K562 treated with DMSO at 1 percent for 4 hours (cell line): ENCODE measurements around the gene GGCX. TPM values are rescaled to one million over a fixed set of nuclear protein-coding genes. Genes with fewer than 3 reads are reported as not detected.

ENCODE experiments used
- total RNA-seq: library from RNA; unstranded; fragments of 300-600 nt; gene quantifications from 2 replicates; pipeline ENCODE4 v1.2.3, GENCODE V29; 2022; ENCODE audit not compliant: insufficient read depth

GGCX gene
- 11.6 and 16.2 TPM in 2 replicates for total RNA-seq

GRCh38 chr2:85561280-85562212, at the start of gene GGCX:
GGCX (minus strand) TSS chr2:85561493; CDS start chr2:85561428, 65 bp downstream.

GRCh38 chr2:85602476-85603234, 41.4 kb upstream of the GGCX start, which contains the start of gene TMEM150A:
TMEM150A (minus strand) TSS chr2:85602698; CDS start chr2:85601948, 750 bp downstream.

DNA sequence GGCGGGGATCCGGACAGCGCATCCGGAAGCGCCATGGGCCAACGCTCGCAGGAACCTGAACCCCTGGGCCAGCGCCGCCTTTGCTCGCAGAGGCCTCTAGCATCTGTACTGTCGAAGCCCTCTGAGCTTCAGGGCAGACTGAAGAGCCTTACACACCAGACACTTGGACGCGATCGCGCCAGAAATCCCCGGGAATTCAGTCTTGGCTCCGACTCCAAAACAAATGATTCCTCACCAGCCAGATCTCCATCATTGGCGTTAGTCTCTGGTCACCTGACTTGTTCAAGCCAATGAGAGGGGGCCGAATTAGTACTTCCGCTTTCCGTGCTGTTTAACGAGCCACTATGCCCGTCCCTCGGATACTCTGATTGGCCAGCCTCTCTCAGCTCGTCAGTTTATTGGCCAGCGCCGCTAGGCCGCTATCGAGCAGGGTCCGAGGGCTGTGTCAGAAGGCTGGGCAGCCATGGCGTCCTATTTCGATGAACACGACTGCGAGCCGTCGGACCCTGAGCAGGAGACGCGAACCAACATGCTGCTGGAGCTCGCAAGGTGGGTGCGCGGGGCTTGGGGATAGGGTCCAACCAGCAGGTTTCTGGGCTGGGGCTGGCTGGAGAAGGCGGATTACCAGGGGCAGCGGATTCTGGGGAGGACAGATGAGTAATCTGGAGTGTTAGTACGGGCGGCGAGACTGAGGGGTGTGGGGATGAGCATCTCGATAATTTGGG, 34.2 kb upstream of the GGCX start, which contains the start of gene RNF181:
Gene RNF181, plus strand, starts transcription at position 445 of the 725 bp plus-strand sequence. Its CDS starts 19 bp downstream, at position 464.

DNA sequence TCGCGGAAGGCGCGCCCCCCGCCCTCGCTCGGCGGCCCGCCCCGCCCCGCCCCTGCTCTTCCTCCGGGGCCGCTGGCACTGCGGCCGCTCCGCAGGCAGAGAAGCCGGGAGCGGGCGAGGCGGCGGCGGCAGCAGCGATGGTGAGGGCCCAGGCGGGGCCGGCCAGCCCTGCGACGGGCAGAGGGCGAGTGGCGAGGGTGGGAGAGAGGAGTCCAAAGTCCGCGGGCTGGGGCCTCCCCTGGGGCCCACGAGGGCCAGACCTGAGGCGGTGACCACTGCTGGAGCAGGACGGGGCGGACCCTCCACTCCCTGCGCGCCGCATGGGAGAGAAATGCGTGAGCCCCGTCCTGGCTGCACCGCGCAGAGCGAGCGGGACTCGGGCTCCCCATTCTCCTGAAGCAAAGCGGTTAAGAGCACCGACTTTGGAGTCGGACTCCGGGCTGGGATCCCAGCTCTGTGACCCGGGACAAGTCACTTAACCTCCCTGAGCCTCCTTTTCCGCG, 23.1 kb upstream of the GGCX start, which contains the start of gene VAMP5:
Gene VAMP5, plus strand, starts transcription at position 78 of the 503 bp plus-strand sequence. Its CDS starts 60 bp downstream, at position 138.

GRCh38 chr2:85577386-85578242, 16.3 kb upstream of the GGCX start, which contains the start of gene VAMP8:
VAMP8 (plus strand) TSS chr2:85577586; CDS start chr2:85577647, 61 bp downstream.

DNA sequence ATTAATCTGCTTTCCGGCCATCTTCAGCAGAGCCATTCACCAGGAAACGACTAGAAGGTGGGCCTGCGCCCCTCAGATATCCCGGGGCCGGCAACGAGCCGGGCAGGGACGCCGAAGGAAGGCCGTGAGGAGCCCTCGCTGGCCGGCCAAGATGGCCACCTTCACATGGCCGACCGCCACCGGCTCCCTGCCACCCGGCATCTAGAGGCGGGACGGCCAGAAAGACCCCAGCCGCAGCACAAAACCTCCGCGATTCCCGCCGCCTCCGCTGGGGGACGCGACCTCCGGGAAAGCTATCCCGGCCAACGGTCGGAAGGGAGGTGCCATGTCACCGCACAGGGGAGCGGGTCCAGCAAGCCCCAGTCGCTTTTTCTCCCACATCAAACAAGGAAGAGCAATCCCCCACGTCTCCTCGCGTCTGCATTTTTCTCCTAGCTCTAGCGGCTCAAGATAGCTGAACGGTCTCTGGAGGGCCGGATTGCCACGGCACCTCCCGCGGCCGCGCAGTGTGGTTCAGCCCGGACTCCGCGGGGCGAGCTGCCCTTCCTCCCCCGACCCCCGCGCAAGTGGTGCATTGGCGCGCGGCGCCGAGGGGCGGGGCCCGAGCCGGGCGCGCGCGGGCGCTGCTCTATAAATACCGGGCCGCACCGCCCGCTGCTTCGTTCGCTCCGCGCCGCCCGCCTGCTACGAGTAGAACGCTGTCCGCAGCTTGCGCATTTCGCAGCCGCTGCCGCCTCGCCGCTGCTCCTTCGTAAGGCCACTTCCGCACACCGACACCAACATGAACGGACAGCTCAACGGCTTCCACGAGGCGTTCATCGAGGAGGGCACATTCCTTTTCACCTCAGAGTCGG, 22.6 kb downstream of the GGCX start, which contains the start of gene MAT2A:
Gene MAT2A, plus strand, starts transcription at position 662 of the 854 bp plus-strand sequence. Its CDS starts 120 bp downstream, at position 782.

Other genes starting within 250 kb of the GGCX start
- gene TGOLN2, start 233.5 kb downstream of the GGCX start, total RNA-seq = 40.4 and 54.5 TPM in 2 replicates
- 27.3 and 29.1 TPM in 2 replicates for gene RETSAT, start 207.0 kb downstream of the GGCX start, total RNA-seq
- 13.4 and 18.3 TPM in 2 replicates for gene ELMOD3, start 206.7 kb downstream of the GGCX start, total RNA-seq
- gene CAPG, start 151.1 kb downstream of the GGCX start, total RNA-seq = 94.8 and 104 TPM in 2 replicates
- not detected in 2 replicates for gene SH2D6, start 142.8 kb downstream of the GGCX start, total RNA-seq
- 114 and 177 TPM in 2 replicates for gene MAT2A, start 22.3 kb downstream of the GGCX start, total RNA-seq
- 161 and 170 TPM in 2 replicates for gene VAMP8, start 16.1 kb upstream of the GGCX start, total RNA-seq
- not detected in 2 replicates for gene VAMP5, start 22.9 kb upstream of the GGCX start, total RNA-seq
- gene RNF181, start 34.3 kb upstream of the GGCX start, total RNA-seq = 259 and 269 TPM in 2 replicates
- gene TMEM150A, start 41.2 kb upstream of the GGCX start, total RNA-seq = 13.9 and 19.1 TPM in 2 replicates
- 33.2 and 51.4 TPM in 2 replicates for gene C2orf68, start 50.6 kb upstream of the GGCX start, total RNA-seq
- gene USP39, start 54.7 kb upstream of the GGCX start, total RNA-seq = 94.0 and 97.0 TPM in 2 replicates
- gene SFTPB, start 106.7 kb upstream of the GGCX start, total RNA-seq = not detected in 2 replicates
- gene GNLY, start 132.9 kb upstream of the GGCX start, total RNA-seq = not detected in 2 replicates
- gene ATOH8, start 192.5 kb upstream of the GGCX start, total RNA-seq = not detected in 2 replicates